Measurements from ENCODE around the gene GALNT17.

GALNT17 gene

GRCh38 chr7:71710442-71710841 lies 578.5 kb downstream of the GALNT17 start:
- Histone ChIP-seq H2BK15ac (ENCODE audit: low read depth, poor library complexity, severe bottlenecking) (no peak overlapping the region), H3K27ac (ENCODE audit: low read length, poor library complexity, severe bottlenecking) (no peak overlapping the region), H3K4me3 (ENCODE audit: insufficient read depth in 1 of 2, low read depth in 1 of 2, low read length in 2 of 2) (peak overlapping the region in 1 of 2 experiments; percentile 11), H2AK5ac (ENCODE audit: low read length, severe bottlenecking) (no peak overlapping the region), H4K8ac (ENCODE audit: low read length) (no peak overlapping the region), H2AFZ (ENCODE audit: low read depth, low read length) (no peak overlapping the region), H2BK5ac (ENCODE audit: low read depth, low read length, poor library complexity, severe bottlenecking) (no peak overlapping the region), H3K27me3 (ENCODE audit: control insufficient read depth in 1 of 2, insufficient read depth in 1 of 2, low read length in 2 of 2) (peaks cover 0 to 23% of the 10 kb centered on the region in 2 experiments), H3K4me2 (ENCODE audit: low read length, poor library complexity, severe bottlenecking) (no peak overlapping the region), H3K23ac (ENCODE audit: low read length in 2 of 2) (no peak overlapping the region), H3K4me1 (ENCODE audit: control insufficient read depth, insufficient read depth, low read depth, low read length) (no peaks in the 10 kb centered on the region), H3K9ac (ENCODE audit: low read length) (no peak overlapping the region), H3K18ac (ENCODE audit: low read depth in 1 of 2, low read length in 2 of 2) (no peak overlapping the region), H4K91ac (ENCODE audit: low read length) (no peak overlapping the region), H2BK12ac (ENCODE audit: low read length in 2 of 2) (no peak overlapping the region), H3K4ac (ENCODE audit: low read depth in 1 of 2, low read length in 2 of 2) (no peak overlapping the region), H3K79me1 (replicated peaks; ENCODE audit: low read length, poor library complexity, severe bottlenecking) (no peaks in the 10 kb centered on the region), H2BK120ac (ENCODE audit: low read depth, low read length) (no peak overlapping the region), H3K9me3 (ENCODE audit: control insufficient read depth, low read length) (no peaks in the 10 kb centered on the region), H3K14ac (ENCODE audit: low read length in 2 of 2) (no peak overlapping the region), H3K36me3 (ENCODE audit: control insufficient read depth in 1 of 2, insufficient read depth in 2 of 2, low read depth in 1 of 2, low read length in 2 of 2) (no peaks in the 10 kb centered on the region)
- WGBS = 73% methylated on average over 5 of the region's 5 CpGs
- DNase-seq = no peak

- Histone ChIP-seq H3K4me1 (ENCODE audit: control insufficient read depth, insufficient read depth, low read depth, low read length) (no peaks in the 10 kb centered on the region), H3K27ac (ENCODE audit: low read length, poor library complexity, severe bottlenecking) (no peak overlapping the region), H2AK5ac (ENCODE audit: low read length, severe bottlenecking) (no peak overlapping the region), H4K8ac (ENCODE audit: low read length) (no peak overlapping the region), H3K23ac (ENCODE audit: low read length in 2 of 2) (no peak overlapping the region), H2BK5ac (ENCODE audit: low read depth, low read length, poor library complexity, severe bottlenecking) (no peak overlapping the region), H3K79me1 (replicated peaks; ENCODE audit: low read length, poor library complexity, severe bottlenecking) (no peaks in the 10 kb centered on the region), H3K14ac (ENCODE audit: low read length in 2 of 2) (no peak overlapping the region), H4K91ac (ENCODE audit: low read length) (no peak overlapping the region), H3K18ac (ENCODE audit: low read depth in 1 of 2, low read length in 2 of 2) (no peak overlapping the region), H3K4me2 (ENCODE audit: low read length, poor library complexity, severe bottlenecking) (no peak overlapping the region), H3K9me3 (ENCODE audit: control insufficient read depth, low read length) (no peaks in the 10 kb centered on the region), H2BK15ac (ENCODE audit: low read depth, poor library complexity, severe bottlenecking) (no peak overlapping the region), H2BK120ac (ENCODE audit: low read depth, low read length) (no peak overlapping the region), H3K4ac (ENCODE audit: low read depth in 1 of 2, low read length in 2 of 2) (no peak overlapping the region), H2BK12ac (ENCODE audit: low read length in 2 of 2) (no peak overlapping the region), H3K36me3 (ENCODE audit: control insufficient read depth in 1 of 2, insufficient read depth in 2 of 2, low read depth in 1 of 2, low read length in 2 of 2) (no peaks in the 10 kb centered on the region), H3K27me3 (ENCODE audit: control insufficient read depth in 1 of 2, insufficient read depth in 1 of 2, low read length in 2 of 2) (peaks cover 0 to 23% of the 10 kb centered on the region in 2 experiments), H3K4me3 (ENCODE audit: insufficient read depth in 1 of 2, low read depth in 1 of 2, low read length in 2 of 2) (peak overlapping the region in 1 of 2 experiments; percentile 5), H2AFZ (ENCODE audit: low read depth, low read length) (no peak overlapping the region), H3K9ac (ENCODE audit: low read length) (no peak overlapping the region)
- DNase-seq = no peak
- 81% methylated on average over 9 of the region's 9 CpGs for WGBS
Measured at GRCh38 chr7:71712653-71713180, 580.8 kb downstream of the GALNT17 start.

GRCh38 chr7:71716690-71717089 lies 584.7 kb downstream of the GALNT17 start:
- Histone ChIP-seq H2BK15ac (ENCODE audit: low read depth, poor library complexity, severe bottlenecking) (no peak overlapping the region), H3K23ac (ENCODE audit: low read length in 2 of 2) (no peak overlapping the region), H2AFZ (ENCODE audit: low read depth, low read length) (no peak overlapping the region), H3K4ac (ENCODE audit: low read depth in 1 of 2, low read length in 2 of 2) (no peak overlapping the region), H3K14ac (ENCODE audit: low read length in 2 of 2) (no peak overlapping the region), H3K79me1 (replicated peaks; ENCODE audit: low read length, poor library complexity, severe bottlenecking) (no peaks in the 10 kb centered on the region), H3K4me3 (ENCODE audit: insufficient read depth in 1 of 2, low read depth in 1 of 2, low read length in 2 of 2) (no peak overlapping the region), H3K18ac (ENCODE audit: low read depth in 1 of 2, low read length in 2 of 2) (no peak overlapping the region), H3K4me2 (ENCODE audit: low read length, poor library complexity, severe bottlenecking) (no peak overlapping the region), H2BK5ac (ENCODE audit: low read depth, low read length, poor library complexity, severe bottlenecking) (no peak overlapping the region), H4K91ac (ENCODE audit: low read length) (no peak overlapping the region), H3K36me3 (ENCODE audit: control insufficient read depth in 1 of 2, insufficient read depth in 2 of 2, low read depth in 1 of 2, low read length in 2 of 2) (no peaks in the 10 kb centered on the region), H2AK5ac (ENCODE audit: low read length, severe bottlenecking) (no peak overlapping the region), H3K27me3 (ENCODE audit: control insufficient read depth in 1 of 2, insufficient read depth in 1 of 2, low read length in 2 of 2) (peaks cover 0 to 17% of the 10 kb centered on the region in 2 experiments), H3K27ac (ENCODE audit: low read length, poor library complexity, severe bottlenecking) (no peak overlapping the region), H3K4me1 (ENCODE audit: control insufficient read depth, insufficient read depth, low read depth, low read length) (no peaks in the 10 kb centered on the region), H3K9ac (ENCODE audit: low read length) (no peak overlapping the region), H4K8ac (ENCODE audit: low read length) (no peak overlapping the region), H2BK120ac (ENCODE audit: low read depth, low read length) (no peak overlapping the region), H2BK12ac (ENCODE audit: low read length in 2 of 2) (no peak overlapping the region), H3K9me3 (ENCODE audit: control insufficient read depth, low read length) (no peaks in the 10 kb centered on the region)
- no peak for DNase-seq
- WGBS = 18% methylated on average over 3 of the region's 3 CpGs

GRCh38 chr7:71718563-71718962 lies 586.6 kb downstream of the GALNT17 start:
- WGBS = 91% methylated on average over 6 of the region's 6 CpGs
- no peaks in the 10 kb centered on the region for H3K4me1 ChIP-seq (ENCODE audit: control insufficient read depth, insufficient read depth, low read depth, low read length)
- no peak overlapping the region for H3K9ac ChIP-seq (ENCODE audit: low read length)
- no peaks in the 10 kb centered on the region for H3K9me3 ChIP-seq (ENCODE audit: control insufficient read depth, low read length)
- no peak overlapping the region for H3K4me2 ChIP-seq (ENCODE audit: low read length, poor library complexity, severe bottlenecking)
- H3K4me3 ChIP-seq (ENCODE audit: insufficient read depth in 1 of 2, low read depth in 1 of 2, low read length in 2 of 2) = no peak overlapping the region
- H3K79me1 ChIP-seq (replicated peaks; ENCODE audit: low read length, poor library complexity, severe bottlenecking) = no peaks in the 10 kb centered on the region
- H2AFZ ChIP-seq (ENCODE audit: low read depth, low read length) = no peak overlapping the region
- no peaks in the 10 kb centered on the region for H3K36me3 ChIP-seq (ENCODE audit: control insufficient read depth in 1 of 2, insufficient read depth in 2 of 2, low read depth in 1 of 2, low read length in 2 of 2)
- no peak overlapping the region for H4K91ac ChIP-seq (ENCODE audit: low read length)
- H3K4ac ChIP-seq (ENCODE audit: low read depth in 1 of 2, low read length in 2 of 2) = no peak overlapping the region
- H3K27ac ChIP-seq (ENCODE audit: low read length, poor library complexity, severe bottlenecking) = no peak overlapping the region
- DNase-seq = no peak
- no peak overlapping the region for H4K8ac ChIP-seq (ENCODE audit: low read length)
- H3K14ac ChIP-seq (ENCODE audit: low read length in 2 of 2) = no peak overlapping the region
- H2BK120ac ChIP-seq (ENCODE audit: low read depth, low read length) = no peak overlapping the region
- no peak overlapping the region for H3K18ac ChIP-seq (ENCODE audit: low read depth in 1 of 2, low read length in 2 of 2)
- no peak overlapping the region for H2BK12ac ChIP-seq (ENCODE audit: low read length in 2 of 2)
- peaks cover 0 to 3% of the 10 kb centered on the region in 2 experiments for H3K27me3 ChIP-seq (ENCODE audit: control insufficient read depth in 1 of 2, insufficient read depth in 1 of 2, low read length in 2 of 2)
- no peak overlapping the region for H2BK5ac ChIP-seq (ENCODE audit: low read depth, low read length, poor library complexity, severe bottlenecking)
- no peak overlapping the region for H2AK5ac ChIP-seq (ENCODE audit: low read length, severe bottlenecking)
- H3K23ac ChIP-seq (ENCODE audit: low read length in 2 of 2) = no peak overlapping the region
- no peak overlapping the region for H2BK15ac ChIP-seq (ENCODE audit: low read depth, poor library complexity, severe bottlenecking)
